HG02610 (cell line): ENCODE measurements around the gene MAPKAP1.
A peak's percentile ranks its signal among the peaks of the same experiment; 100 is the strongest.

Source experiments
- ATAC-seq: cut with Tn5 transposase; IDR thresholded peaks from one replicate; pipeline ENCODE4 v1.9.1; 2021; ENCODE audit warnings: mild to moderate bottlenecking, moderate library complexity; ENCODE audit not compliant: unreplicated experiment

MAPKAP1 gene

DNA sequence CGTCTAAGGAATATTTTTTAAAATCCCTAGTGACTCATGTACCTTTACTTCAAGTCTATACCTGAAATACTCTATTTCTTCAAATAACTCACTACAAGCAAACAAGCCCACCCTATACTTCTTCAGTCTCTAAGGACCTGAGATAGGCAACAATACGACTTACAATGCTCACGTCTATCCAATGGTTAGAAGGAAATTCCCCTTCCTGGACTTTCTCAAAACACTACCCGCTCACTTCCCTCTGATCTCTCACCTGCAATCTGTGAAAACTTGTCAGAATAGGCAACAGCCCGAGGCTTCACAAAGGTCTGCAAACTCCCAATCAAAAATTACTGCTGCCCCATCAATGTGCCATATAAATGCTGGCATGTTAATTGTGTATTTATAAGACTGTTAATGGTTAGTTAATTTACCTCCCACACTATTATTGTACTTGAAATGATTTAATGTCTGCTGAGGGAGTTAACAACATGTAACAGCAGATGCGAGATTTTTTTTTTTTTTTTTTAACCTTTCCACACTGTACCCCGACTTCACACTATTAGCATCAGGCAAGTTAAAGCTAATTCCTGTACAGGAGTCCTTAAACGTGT, 27.3 kb downstream of the MAPKAP1 start:
- ATAC-seq: peak; percentile 60

DNA sequence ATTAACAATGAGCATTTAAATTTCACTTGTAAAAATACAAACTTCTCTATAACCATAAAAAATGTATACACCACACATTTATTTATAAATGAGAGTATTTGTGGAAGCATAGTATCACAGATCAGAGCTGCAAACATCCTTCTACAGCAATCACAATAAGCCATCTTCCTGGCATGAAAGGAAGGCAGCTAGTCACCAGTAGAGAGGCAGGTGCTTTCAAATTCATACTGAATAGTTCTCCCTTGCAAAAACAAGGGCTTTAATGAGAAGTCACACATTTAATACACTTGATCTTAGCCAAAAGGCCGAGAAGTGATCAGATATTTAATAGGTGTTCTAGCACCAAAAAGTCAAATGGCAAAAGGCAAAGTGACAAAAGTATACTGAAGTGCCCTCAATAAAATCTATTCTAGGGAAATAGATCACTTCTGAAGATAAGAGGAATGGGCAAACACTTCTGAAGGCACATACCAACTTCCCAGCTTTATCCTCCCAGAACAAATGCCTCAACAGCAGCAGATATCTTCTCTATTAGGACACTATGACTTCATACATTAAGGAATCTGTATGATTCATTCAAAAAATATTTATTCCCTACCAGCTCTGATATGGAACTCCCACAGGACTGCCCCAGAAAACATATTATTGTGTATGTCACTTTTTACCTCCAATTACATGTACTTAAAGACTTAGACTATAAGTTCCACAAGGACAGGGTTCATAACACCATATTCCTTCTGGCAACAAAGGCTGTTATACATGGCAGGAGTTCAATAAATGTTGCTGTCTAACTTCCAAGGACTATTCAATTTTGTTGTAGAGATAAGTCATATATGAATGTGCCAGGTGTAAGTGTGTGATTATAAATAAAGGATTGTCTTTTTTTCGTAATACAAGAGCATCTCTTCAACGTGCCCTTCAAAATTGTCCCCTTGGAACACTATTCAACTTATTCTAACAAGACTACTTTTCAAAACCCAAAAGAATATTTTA, 31.7 kb downstream of the MAPKAP1 start:
- ATAC-seq: no peak

DNA sequence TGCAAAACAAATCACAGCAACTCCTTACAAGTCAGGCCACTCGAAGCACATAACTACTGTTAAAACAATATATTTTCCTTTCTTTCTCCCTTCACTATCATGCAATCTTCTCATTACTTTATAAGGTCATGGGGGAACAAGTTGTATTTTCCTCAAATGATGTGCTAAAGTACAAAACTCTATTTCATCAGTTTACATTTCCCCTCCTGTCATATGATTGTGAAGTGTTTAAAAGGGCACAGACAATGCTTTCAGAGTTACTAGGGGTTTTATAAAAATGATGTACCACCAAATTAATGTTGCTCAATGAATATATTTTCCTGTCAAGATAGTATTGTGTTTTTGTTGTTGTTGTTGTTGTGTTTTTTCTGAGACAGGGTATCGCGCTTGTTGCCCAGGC, 34.1 kb downstream of the MAPKAP1 start:
- ATAC-seq: no peak

DNA sequence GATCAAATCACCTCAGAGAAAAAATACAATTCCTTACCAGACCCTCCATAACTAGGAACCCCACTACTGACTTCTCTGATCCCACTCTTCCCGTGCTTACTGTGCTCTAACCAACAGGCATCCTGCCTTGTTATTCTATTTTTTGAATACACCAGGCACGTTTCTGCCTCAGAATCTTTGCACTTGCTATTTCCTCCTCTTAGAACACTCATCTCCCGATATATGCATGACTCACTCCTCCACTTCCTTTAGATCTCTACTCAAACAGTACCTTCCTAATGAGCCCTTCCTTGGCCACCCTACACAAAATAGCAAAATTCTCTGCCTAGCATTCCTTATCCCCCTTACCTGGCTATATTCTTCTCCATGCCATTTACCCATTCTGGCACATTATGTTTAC, 43.9 kb downstream of the MAPKAP1 start:
- peak; percentile 54 for ATAC-seq

DNA sequence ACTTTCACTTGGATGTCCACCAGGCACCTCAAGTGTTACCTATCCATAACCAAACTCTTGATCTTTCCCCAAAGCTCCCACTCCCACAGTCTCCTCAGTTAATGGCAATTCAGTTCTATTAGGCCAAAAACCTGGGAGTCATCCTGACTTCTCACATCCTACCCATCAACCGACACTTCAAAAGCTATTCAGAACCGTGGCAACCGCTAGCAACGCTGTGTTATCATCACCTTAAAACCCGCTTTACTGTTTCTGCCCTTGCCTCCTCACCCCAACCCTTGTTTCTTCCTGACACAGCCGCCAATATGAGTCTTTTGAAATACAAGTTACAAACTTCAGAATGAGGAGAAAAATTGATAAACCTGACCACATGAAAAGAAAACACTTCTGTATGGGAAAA, 46.5 kb downstream of the MAPKAP1 start:
- no peak for ATAC-seq

DNA sequence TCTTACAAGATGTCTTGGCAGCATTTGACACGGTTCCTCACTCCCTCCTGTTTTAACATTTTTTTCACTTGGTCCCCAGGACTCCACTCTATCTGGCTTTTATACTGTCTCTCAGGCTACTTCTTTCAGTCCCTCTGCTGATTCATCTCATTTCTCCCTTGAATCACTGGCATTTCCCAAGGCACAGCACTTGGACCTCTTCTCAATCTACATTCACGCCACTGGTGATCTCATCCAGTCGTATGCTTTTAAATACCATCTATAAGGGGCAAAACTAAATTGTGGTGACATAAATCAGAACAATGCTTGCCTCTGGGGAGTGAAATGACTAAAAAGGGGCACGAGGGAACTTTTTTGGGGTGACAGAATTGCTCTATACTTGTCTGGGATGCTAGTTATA, 47.1 kb downstream of the MAPKAP1 start:
- peak; percentile 74 for ATAC-seq

DNA sequence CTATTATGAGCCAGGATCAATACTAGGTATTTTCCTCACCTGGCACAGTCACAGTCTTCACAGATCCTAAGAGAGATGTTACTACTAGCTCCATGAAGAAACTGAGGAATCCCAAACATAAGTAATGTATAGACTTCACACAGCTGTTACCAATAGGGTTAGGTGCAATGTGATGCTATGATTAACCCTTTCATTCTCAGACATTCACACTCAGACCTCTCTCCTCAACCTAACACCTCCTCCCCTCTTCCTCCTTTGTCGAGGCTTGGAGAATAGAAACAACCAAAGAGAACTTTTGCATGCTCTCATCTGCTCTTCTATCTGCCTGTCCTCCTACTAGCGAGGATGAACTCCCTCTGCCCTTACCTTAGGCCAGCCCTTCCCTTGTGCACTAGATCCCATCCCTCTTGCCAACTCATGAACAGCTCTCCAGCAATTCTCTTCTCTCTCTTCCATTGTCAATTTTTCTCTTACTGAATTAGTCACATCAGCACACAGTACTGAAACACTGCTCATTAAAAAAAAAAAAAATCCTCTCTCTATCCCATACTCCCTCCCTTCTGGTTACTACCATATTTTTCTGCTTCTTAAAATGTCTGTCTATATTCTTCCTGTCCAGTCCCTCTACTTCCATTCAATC, 47.7 kb downstream of the MAPKAP1 start:
- ATAC-seq: peak; percentile 20

DNA sequence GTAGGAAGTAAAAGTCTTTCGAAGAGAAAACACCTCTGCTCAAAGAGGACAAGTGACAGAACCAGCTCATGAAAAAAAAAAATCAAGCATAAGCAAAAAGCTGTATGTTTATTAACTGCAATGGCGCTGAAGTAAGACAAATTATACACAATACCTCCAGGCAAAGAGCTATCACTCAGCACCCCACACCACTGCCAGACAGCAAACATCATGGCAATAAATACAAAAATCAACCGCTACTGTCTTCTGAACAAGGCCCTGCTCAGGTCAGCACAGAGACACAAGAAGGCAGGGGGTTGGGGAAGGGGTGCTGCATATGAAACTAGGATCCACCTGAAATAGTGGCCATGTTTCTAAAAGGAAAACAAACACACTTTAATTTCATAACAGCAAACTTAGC, 50.4 kb downstream of the MAPKAP1 start:
- no peak for ATAC-seq

DNA sequence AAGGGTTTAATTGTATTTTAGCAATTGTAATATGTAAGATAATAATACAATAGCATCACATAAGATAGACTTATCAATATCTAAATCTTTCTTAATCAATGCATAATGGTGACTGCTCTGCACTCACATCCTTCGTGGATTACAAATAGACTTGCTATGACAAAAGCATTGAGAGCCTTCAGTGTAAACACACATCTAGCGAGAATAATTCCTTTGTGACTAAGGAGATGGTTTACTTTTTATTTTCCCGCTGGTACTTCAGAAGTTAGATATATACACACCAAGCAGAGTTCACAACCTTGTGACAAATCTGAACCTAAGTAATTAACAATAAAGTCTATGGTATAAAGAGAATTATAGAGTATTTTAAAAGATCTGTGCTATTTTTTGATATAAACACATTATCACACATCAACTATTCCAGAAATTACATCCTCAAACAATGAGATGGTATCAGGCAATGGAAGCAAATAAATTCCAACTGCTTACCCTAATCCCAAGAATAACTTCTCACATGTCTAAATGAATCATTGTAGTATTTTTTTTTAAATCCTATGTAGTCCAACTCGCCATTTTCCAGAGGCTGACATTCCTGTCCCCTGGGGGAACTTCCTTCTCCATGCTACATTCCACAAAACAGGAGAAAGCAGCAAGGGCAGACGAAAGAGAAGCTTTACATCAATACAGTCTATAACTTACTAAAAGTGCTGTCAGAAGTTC, 51.2 kb downstream of the MAPKAP1 start:
- ATAC-seq: no peak

DNA sequence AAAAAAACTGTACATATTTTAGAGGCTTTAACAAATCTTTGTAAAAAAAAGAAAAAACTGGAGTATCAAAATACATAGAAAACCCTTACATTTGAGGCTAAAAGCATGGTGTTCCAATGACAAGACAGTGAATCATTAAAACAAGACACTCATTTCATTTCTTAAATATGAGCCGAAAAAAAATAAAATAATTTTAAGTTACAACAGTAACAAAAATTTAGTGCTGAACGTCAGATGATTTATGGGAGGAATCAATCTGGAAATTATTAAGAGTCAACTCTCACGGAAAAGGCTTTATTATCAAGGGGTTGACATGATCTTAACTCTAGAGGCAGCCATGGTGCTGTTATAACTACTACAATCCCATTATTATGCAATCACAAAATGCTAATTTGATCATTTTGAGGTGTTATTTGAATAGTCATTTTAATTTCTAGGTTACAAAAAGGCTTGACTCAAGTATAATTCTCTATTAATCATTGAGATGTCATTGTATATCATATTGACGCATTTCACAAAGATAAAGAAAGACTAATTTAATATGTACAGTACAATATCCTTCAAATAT, 51.9 kb downstream of the MAPKAP1 start:
- no peak for ATAC-seq

DNA sequence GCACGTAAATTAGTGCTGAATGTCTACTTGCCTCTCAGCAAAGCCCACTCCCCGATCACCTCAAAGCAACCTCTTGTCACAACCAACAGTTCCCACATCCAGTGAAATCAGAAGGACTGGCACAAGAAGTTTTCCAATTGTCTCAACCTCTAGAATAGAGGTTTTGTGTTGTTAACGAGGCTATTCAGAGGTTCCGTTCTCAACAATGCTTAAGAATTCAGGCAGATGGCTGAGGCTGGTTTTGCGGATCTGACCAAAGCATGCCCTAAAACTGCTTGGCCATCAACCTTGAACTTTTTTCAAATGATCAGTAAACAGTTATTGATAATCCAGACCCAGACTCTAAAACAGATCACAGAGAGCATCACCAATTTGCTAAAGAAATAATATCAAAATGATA, 52.9 kb downstream of the MAPKAP1 start:
- ATAC-seq: no peak

DNA sequence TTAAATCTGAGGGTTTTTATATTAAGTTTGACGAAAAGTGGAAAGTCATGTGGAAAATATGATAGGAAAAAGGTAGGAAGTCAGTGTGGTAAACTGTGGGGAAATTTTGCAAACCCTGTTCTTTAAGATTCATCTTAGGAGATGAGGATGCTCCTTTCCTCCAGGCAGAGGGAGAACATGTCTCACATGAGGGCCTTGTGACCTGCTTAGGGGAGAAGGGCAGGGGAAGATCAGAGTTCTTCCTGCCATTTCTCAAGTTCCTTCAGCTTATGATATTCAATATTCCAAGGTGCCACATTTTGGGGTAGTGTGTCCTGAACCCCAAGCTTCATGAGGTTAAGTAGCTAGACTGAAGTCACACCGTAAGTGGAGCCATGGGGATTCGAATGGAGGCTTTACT, 53.7 kb downstream of the MAPKAP1 start:
- no peak for ATAC-seq

DNA sequence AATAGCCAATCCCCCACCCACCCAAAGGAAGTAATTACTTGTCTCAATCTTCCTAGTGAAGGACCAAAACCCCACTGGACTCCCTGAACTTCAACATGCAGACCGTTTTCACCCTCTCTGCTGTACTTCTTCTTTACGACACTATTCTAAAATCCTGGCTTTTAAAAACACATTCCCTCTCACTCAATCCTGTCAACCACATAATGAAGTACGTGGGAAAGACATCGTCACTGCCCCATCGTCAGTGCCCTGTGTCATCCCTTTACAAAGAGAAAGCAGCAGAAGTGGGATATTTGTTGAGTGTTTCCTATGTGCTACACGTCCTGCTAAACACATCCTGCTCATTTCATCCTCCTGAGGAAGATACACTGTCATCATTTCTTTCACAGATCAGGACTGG, 54.2 kb downstream of the MAPKAP1 start:
- no peak for ATAC-seq

DNA sequence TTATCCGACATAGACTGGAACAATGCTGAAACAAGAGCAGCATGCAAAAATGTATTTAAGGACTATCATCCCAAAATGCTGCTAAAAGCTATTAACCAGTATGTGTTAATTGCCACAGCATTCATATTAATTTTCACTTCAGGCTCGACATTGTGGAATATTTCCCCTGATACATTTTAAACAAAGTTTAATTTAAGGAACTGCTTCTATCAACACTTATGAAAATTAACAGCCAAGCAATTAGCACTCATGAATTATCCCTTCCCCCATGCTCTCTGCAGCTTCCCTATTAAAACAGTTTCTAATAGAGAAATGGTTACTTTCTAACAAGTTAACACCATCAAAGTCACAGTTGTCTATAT, 54.8 kb downstream of the MAPKAP1 start:
- ATAC-seq: no peak

DNA sequence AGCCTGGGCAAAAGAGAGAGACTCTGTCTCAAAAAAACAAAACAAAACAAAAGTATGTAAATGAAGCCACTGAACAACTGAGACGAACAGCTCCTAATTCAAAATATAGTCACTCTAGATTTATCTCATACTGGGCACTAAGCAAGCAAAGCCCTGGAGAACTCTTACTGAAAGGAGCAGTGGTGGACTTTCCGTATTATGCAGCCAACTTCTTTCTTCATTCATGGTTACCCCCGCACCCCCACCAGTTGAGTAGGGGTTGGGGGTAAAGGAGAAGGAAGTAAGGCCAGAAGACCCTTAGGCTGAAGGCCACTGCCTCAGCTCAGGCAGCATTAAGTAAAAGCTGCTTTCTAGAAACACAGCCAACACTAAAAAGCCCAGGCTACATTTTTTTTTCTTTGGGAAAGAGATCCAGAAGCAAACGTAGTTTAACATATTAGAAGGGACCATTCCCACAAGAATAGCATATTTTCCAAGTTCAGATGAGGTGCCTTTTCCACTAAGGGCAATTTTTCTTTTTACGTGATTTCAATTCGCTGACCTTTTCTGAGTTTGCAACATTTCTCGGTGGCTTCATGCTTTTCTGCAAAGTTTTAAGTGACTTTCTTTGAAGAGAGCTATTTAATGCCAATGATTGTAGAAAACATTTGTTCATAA, 55.3 kb downstream of the MAPKAP1 start:
- ATAC-seq: no peak

DNA sequence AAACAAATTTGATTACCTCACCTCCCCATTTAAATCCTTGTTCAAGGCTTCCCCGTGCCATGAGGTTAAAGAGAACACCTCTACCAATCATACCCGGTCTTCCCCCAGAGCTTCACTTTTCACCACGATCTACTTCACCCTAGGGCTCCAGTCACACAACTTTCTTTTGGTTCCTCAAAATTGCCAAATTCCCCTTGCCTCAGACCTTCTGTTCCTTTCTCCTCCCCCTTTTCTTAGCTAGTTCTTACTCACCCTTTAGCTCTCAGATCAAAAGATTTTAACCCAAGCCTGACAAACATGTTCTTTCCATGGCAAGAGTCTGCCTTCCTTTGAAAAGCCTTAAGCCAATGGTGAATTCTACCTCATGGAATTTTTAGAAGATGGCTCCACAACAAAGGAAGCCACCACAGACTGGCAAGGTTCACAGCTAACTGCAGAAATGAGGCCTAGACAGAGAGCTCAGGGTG, 56.7 kb downstream of the MAPKAP1 start:
- peak; percentile 78 for ATAC-seq

DNA sequence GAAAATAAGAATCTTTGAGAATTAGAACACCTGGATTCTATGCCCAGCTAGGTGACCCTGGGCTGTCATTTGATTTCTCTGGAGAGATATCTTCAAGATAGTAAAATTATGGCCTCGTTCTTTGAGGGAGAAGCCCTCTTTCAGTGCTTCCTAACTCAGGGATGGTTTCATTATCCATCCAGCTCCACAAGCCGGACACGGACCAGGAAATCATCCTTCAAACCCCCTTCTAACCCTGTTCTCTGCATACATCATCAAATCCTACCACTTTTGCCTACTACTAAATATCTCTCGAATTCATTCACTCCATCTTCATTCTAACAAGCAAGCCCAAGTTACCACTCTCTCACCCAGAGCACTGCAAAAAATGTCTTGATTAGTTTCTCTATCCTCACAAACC, 57.2 kb downstream of the MAPKAP1 start:
- ATAC-seq: no peak

DNA sequence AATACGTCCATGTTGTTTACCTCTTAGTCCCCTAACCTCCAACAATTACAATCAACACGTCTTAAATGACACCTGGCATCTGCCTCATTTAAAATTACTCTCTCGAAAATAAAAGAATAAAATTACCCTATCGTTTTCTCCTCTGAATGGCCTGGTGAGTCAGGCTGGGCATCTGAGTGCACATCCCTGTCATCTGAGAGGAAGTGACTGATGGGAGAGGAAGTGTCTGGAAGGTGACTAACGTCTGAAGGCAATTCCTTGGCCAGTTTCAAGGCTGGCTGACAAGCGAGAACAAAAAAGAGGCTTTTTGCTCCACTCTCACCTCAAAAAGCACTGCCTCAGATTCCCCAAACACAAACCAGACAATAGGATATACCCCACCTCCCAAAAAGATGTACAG, 57.7 kb downstream of the MAPKAP1 start:
- peak; percentile 21 for ATAC-seq

DNA sequence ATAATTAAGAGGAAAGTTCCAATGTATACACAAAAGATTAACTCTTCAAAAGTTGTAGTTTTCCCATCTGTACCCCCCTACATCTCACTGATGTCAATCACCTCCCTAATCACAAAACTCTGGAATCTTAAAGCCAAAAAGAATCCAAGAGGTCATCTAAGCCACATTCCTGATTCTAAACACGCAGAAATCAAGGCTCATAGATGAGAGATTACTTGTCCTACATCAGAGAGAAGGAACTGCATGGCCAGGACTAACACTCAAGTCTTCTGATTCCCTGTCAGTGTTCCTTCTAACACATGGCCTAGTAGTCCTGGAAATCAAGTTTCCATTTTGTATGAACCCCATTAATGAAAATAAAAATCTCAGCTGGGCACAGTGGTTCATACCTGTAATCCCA, 58.7 kb downstream of the MAPKAP1 start:
- ATAC-seq: no peak

DNA sequence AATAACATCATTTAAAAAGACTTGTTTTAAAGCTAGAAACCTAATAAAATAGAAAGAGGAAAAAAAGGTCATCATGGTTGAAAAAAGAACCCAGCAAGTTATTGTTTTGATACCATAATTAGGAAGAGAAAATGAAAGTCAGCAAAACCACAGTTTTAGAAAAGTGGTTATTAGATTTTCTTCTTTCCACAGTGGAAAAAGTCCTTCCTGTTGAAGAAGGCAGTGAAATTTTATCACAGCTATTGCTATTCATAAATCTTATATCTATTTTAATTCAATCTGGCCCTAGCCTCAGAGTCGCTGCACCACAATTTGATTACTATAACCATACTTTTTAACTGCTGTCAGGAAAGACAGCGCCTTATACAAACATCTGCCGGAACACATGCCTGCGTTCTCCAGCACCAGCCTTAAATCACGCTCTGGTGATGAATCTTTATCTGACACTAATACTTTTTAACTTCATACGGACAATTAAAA, 60.3 kb downstream of the MAPKAP1 start:
- no peak for ATAC-seq
